T-cell (primary cell): ENCODE measurements around the gene LRRC27. TPM values are rescaled to one million over a fixed set of nuclear protein-coding genes. Genes with fewer than 3 reads are reported as not detected.

Source experiments
- ATAC-seq, 4 experiments: fragments of 200-7000 bp in 3 of 4; fragments of 150-1000 bp in 1 of 4; cut with Tn5 transposase; replicated peaks in 1 of 4; 1 replicate in 3 of 4; 2 replicates in 1 of 4; pipeline ENCODE4 v1.10.0; 2021; ENCODE audit warnings: moderate library complexity in 3 of 4, mild to moderate bottlenecking in 2 of 4, moderate number of reproducible peaks in 1 of 4
- CTCF ChIA-PET, 2 donors: fragments of 300-600 bp; sonication (Branson Sonifier 250); formaldehyde crosslinking; loops; one replicate each; lab custom pipeline; 2022; ENCODE audit warnings: antibody characterized with exemption in 2 of 2; lab: Charles Lee
- POLR2A ChIA-PET, 2 donors: fragments of 300-600 bp; sonication (Branson Sonifier 250); formaldehyde crosslinking; loops; one replicate each; lab custom pipeline; 2022; ENCODE audit warnings: antibody characterized with exemption in 2 of 2; lab: Charles Lee
- DNase-seq, 35 experiments: peaks; one replicate each; pipeline versions ENCODE4 v3.0.0 to v3.0.0-alpha.2; 2013 to 2023
- H3K27ac ChIP-seq: one replicate; pipeline ENCODE4 v1.5.1; 2013; ENCODE audit warnings: low read length
- H3K27me3 ChIP-seq, 2 experiments: replicated peaks in 1 of 2; 1 replicate in 1 of 2; 2 replicates in 1 of 2; pipeline versions ENCODE4 v1.6.1 to v1.7.0; 2013; ENCODE audit warnings: low read length in 1 of 2, mixed read lengths in 1 of 2; ENCODE audit not compliant: control insufficient read depth in 2 of 2, insufficient read depth in 2 of 2; ENCODE audit errors: extremely low read depth in 1 of 2
- H3K36me3 ChIP-seq, 2 donors: 1 replicate in 1 of 2; 2 replicates in 1 of 2; pipeline versions ENCODE4 v1.6.1 to v1.7.0; 2013; ENCODE audit warnings: low read length in 1 of 2; ENCODE audit not compliant: control insufficient read depth in 2 of 2, insufficient read depth in 1 of 2; ENCODE audit errors: extremely low read depth in 1 of 2
- H3K4me1 ChIP-seq, 2 experiments: 1 replicate in 1 of 2; 2 replicates in 1 of 2; pipeline versions ENCODE4 v1.6.1 to v1.7.0; 2013; ENCODE audit warnings: low read length in 2 of 2, mixed read lengths in 1 of 2; ENCODE audit not compliant: insufficient read depth in 2 of 2, control insufficient read depth in 1 of 2; ENCODE audit errors: extremely low read depth in 1 of 2
- H3K4me3 ChIP-seq, 2 donors: 1 replicate in 1 of 2; 2 replicates in 1 of 2; pipeline versions ENCODE4 v1.5.1 to v1.7.0; 2013; ENCODE audit warnings: mild to moderate bottlenecking in 2 of 2, low read length in 1 of 2, moderate library complexity in 1 of 2; ENCODE audit not compliant: control insufficient read depth in 1 of 2; ENCODE audit errors: extremely low read depth in 1 of 2
- H3K9me3 ChIP-seq: 2 replicates; pipeline ENCODE4 v1.7.0; 2013
- H3K27ac Mint-ChIP-seq, 2 donors: one replicate each; pipeline ENCODE4 v1.8.0; 2020 to 2021; ENCODE audit warnings: mild to moderate bottlenecking in 2 of 2, mixed read lengths in 2 of 2
- H3K27me3 Mint-ChIP-seq, 2 donors: one replicate each; pipeline ENCODE4 v1.8.0; 2021 to 2022; ENCODE audit warnings: mixed read lengths in 2 of 2
- H3K36me3 Mint-ChIP-seq: one replicate; pipeline ENCODE4 v1.8.0; 2021; ENCODE audit warnings: mixed read lengths
- H3K4me1 Mint-ChIP-seq, 3 donors: one replicate each; pipeline ENCODE4 v1.8.0; 2020 to 2022; ENCODE audit warnings: mixed read lengths in 3 of 3, mild to moderate bottlenecking in 1 of 3
- H3K4me3 Mint-ChIP-seq, 3 donors: one replicate each; pipeline ENCODE4 v1.8.0; 2020 to 2022; ENCODE audit warnings: mild to moderate bottlenecking in 3 of 3, mixed read lengths in 3 of 3, moderate library complexity in 3 of 3
- H3K9me3 Mint-ChIP-seq, 3 donors: one replicate each; pipeline ENCODE4 v1.8.0; 2020 to 2022; ENCODE audit warnings: mixed read lengths in 3 of 3
- WGBS: methylation state at CpG from one replicate; pipeline ENCODE4 v1.1.5; 2013; ENCODE audit warnings: missing lambda C conversion rate; ENCODE audit not compliant: insufficient coverage; 5-methylcytosine and 5-hydroxymethylcytosine counted together
- total RNA-seq, 35 experiments: library from RNA in 6 of 35; stranded (reverse) in 6 of 35; fragments of 120-200 nt in 1 of 35; gene quantifications; one replicate each; pipeline versions ENCODE4 v1.2.1 to v1.2.4 and lab custom pipeline; 2013 to 2026

LRRC27 gene
- total RNA-seq, 5 donors from 2014 or later (not counting 1 experiment from before 2014, with no cell fraction given) = 3.1 to 7.8 (median 7.0) TPM

DNA sequence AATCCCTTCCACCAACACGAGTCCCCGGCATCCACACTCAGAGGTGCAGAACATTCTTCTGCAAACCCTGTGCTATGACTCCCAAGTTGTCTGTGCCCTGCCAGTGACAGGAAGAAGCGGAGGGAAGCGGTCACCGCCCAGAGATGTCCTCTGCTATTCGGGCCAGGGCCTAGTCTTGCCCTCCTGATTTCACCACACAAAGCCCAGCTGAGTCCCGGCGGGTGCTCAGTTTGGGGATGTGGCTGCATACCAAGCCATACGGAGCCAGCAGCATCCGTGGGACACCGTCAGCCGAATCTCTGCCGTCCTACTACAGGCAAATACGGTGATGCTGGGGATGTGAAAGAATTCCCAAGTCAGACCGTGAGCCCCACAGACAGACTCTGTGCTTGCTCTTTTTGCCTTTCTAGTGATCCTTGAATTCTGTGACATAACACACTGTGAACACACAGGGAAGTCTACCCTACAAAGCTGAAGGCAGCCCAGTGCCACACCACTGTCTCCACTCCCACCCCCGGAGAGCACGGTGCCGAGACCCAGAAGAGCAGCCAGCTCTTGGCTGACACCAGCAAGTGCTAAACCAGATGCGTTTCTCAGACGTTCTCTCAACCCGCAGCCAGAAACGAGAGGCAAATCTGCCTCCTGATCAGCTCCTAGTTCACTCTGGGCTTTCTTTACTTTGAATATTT lies 26.2 kb upstream of the LRRC27 start:
- WGBS = 95% methylated on average over 18 of the region's 22 CpGs
- no peaks in the 10 kb centered on the region for H3K36me3 ChIP-seq
- H3K27me3 ChIP-seq = peaks cover 0 to 30% of the 10 kb centered on the region in 2 experiments
- H3K9me3 ChIP-seq = no peaks in the 10 kb centered on the region
- no peaks in the 10 kb centered on the region for H3K9me3 Mint-ChIP-seq
- DNase-seq (no peak), ATAC-seq (no peak)
- H3K27me3 Mint-ChIP-seq = peaks cover 0 to 5% of the 10 kb centered on the region in 2 donors
- ChIA-PET CTCF (no interaction called here), POLR2A (no interaction called here)
- H3K4me1 Mint-ChIP-seq = peaks cover 8 to 14% (median 13%) of the 10 kb centered on the region in 3 donors
- no peak overlapping the region for H3K27ac ChIP-seq
- H3K4me1 ChIP-seq = peaks cover 2 to 12% of the 10 kb centered on the region in 2 experiments
- H3K4me3 Mint-ChIP-seq = peak overlapping the region; percentile 67 to 90 (median 83)
- H3K27ac Mint-ChIP-seq = no peak overlapping the region
- H3K36me3 Mint-ChIP-seq = no peaks in the 10 kb centered on the region
- H3K4me3 ChIP-seq = no peak overlapping the region

DNA sequence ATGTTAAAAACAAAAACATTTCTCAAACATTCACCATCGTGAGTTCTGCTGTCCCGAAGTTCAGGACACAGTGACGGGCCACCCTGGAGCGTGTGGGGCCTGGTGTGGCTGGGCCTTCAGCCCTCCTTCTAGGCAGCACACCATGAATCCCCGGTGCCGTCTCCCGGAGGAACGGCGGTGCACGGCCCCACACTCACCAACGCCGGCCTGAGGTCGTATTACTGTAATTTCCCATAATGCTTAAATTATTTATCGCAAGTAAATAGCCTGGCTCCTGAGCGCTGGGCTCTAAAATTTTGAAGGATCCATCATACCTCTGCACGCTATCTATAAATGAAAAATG lies 25.7 kb upstream of the LRRC27 start:
- Mint-ChIP-seq H3K27me3 (peaks cover 0 to 5% of the 10 kb centered on the region in 2 donors), H3K36me3 (no peaks in the 10 kb centered on the region), H3K9me3 (no peaks in the 10 kb centered on the region), H3K4me3 (peak overlapping the region; percentile 83 to 90 (median 89)), H3K27ac (no peak overlapping the region), H3K4me1 (peaks cover 8 to 14% (median 13%) of the 10 kb centered on the region in 3 donors)
- ATAC-seq (no peak), DNase-seq (no peak)
- peaks cover 2 to 12% of the 10 kb centered on the region in 2 experiments for H3K4me1 ChIP-seq
- ChIA-PET POLR2A (no interaction called here), CTCF (no interaction called here)
- H3K36me3 ChIP-seq = no peaks in the 10 kb centered on the region
- no peaks in the 10 kb centered on the region for H3K9me3 ChIP-seq
- peaks cover 0 to 35% of the 10 kb centered on the region in 2 experiments for H3K27me3 ChIP-seq
- peak overlapping the region in 1 of 2 donors; percentile 58 for H3K4me3 ChIP-seq
- 98% methylated on average over 10 of the region's 16 CpGs for whole genome bisulfite sequencing
- no peak overlapping the region for H3K27ac ChIP-seq

DNA sequence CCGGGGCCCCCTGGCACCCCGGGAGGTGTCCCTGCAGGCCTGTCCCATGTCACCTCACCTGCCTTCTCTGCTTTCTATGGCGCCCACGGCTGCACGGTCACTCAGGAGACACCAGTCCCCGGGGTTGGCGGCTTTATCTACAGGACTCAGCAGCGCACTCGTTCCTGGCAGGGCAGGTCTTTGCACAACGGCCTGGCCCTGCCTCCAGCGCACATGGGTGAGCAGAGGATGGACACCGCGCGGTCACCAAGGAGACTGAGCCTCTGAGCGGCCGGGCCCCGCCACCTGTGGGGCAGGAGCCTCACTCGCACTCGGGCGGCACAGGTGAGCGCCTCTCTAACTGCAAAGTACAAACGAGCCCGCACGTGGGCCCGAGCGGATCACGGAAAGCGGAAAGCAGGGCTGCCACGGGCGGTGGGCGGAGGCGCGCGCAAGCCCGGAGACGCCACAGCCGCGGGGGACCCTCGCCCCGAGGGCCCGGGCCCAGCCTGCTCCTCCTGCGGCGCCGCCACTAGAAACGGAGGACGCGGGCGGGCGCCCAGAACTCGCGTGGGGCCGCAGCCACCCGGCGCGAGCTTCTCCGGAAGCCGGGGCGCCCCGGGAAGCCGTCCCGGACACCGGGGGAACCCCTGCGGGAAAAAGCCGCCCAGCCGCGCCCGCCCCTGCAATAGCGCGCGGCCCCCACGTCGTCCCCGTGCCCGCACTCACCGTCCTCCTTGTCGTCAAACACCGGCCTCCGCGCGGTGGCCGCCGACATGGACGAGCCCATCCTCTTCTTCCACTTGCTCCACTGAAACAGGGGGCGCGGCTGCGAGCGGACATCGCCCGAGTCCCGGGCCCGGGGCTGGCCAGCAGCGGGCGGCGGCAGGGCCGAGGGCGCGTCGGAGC lies 24.9 kb upstream of the LRRC27 start:
- Histone ChIP-seq H3K27ac (no peak overlapping the region), H3K9me3 (no peaks in the 10 kb centered on the region), H3K4me1 (peaks cover 2 to 12% of the 10 kb centered on the region in 2 experiments), H3K4me3 (peak overlapping the region; percentile 47 to 58), H3K36me3 (no peaks in the 10 kb centered on the region), H3K27me3 (peaks cover 0 to 36% of the 10 kb centered on the region in 2 experiments)
- WGBS = 5% methylated on average over 97 of the region's 98 CpGs
- Mint-ChIP-seq H3K9me3 (no peaks in the 10 kb centered on the region), H3K27ac (peak overlapping the region in 1 of 2 donors; percentile 1), H3K4me3 (peak overlapping the region; percentile 83 to 90 (median 89)), H3K4me1 (peaks cover 8 to 14% (median 13%) of the 10 kb centered on the region in 3 donors), H3K27me3 (peaks cover 0 to 5% of the 10 kb centered on the region in 2 donors), H3K36me3 (no peaks in the 10 kb centered on the region)
- ATAC-seq (peak; percentile 8 to 15 (median 10)), DNase-seq (peak in 31 of 35 experiments; percentile 7 to 54 (median 34))
- POLR2A ChIA-PET = no interaction called here
- CTCF ChIA-PET = interaction anchor here in 1 of 2 donors (0.9 kb wide), 1 partner anchor 136 kb away, joined by 5 read pairs; no protein-coding TSS in a partner anchor

DNA sequence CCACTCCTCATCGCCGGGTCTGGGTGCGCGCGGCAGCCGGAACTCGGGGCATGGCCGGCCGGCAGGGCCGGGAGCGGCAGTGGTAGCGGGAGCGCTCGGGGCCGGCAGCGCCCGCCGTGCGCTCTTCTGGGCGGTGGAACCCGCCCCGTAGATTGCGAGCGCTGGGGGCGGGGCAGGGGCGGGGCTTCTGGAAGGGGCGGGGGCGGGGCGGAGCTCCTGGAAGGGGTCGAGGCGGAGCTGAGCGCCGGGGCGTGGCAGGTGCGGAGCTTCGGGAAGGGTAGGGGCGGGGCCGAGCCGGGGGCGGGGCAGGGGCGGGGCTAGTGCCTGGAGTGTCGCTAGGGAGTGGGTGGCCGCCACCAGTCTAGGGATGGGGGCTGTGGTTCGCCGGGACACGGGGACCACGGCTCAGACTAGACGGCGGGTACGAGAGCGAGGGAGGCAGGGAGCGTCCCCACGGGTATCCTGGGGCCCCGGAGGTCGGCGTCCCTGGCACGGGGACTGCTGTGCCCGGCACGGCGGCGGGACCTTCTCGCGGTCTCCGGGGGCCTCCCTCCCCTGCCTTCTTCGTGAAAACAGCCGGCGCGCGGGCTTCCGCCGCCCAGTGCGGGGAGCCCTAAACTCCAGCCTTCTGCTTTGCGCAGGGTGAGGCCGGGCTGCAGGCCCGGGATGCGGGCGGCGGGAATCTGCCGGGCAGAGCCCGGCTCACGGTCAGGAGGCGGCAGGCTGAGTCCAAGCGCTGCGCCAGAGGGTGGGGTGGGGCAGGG lies 24.0 kb upstream of the LRRC27 start, which contains the start of gene STK32C:
STK32C (minus strand) TSS at position 128 of the 764 bp plus-strand sequence; CDS start at position 11, 117 bp downstream.
- Histone ChIP-seq H3K27ac (no peak within 1 kb of the TSS), H3K4me3 (peak within 1 kb of the TSS; percentile 64 to 70), H3K36me3 (no peaks in the 10 kb centered on the region), H3K9me3 (no peaks in the 10 kb centered on the region), H3K27me3 (peaks cover 0 to 36% of the 10 kb centered on the region in 2 experiments), H3K4me1 (peaks cover 2 to 12% of the 10 kb centered on the region in 2 experiments)
- ATAC-seq = peak; percentile 75 to 90 (median 86)
- ChIA-PET POLR2A (interaction anchor here (0.5 to 0.7 kb wide), 3 partner anchors 14 to 30 kb away, joined by 3 to 4 read pairs (median 3); no protein-coding TSS in a partner anchor), CTCF (interaction anchor here (0.6 to 0.9 kb wide), 2 partner anchors 23 to 135 kb away, joined by 4 to 5 read pairs; no protein-coding TSS in a partner anchor)
- Mint-ChIP-seq H3K27ac (peak within 1 kb of the TSS; percentile 1 to 55), H3K27me3 (peaks cover 0 to 5% of the 10 kb centered on the region in 2 donors), H3K9me3 (no peaks in the 10 kb centered on the region), H3K36me3 (no peaks in the 10 kb centered on the region), H3K4me3 (peak within 1 kb of the TSS; percentile 83 to 90 (median 89)), H3K4me1 (peaks cover 8 to 14% (median 13%) of the 10 kb centered on the region in 3 donors)
- peak; percentile 71 to 94 (median 86) for DNase-seq
- WGBS = under 1% methylated on average over 68 of the region's 84 CpGs

DNA sequence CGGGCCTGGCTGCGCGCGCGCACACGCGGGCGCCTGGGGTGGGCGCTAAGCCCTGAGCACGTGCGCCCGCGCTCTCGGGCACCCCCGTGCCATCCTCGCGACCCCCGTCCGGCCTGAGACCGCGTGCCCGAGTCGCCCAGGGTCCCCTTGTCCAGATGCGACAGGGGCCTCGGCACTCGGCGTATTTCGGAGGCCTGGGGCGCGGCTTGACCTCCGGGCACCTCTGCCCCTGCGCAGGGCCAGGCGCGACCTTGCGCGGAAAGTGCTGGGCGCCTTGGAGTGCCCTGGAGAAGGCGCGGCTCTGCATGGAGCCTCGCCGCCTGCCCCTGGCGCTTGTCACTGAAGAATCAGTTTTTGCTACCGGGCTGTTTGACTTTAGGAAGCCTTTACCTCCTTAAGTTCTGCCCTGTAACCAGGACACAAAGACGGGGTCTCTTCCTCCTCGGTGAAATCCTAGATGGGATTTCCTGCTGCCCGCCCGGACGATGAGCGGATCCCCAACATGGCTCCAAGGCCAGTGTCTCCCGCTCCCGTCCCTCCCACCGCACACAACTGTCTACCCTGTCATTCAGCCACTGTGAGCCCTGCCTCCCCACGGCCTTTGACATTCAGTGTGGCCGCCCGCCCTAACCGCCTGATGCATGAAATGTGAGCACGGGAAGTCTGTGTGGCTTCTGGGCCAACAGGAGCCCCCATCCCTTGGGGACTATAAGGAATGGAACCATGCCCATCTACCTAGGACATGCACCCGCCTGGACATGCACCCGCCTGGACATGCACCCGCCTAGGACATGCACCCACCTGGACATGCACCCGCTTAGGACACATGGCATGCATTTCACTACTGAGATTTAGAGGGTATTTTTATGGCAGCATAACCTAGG lies 23.2 kb upstream of the LRRC27 start:
- ATAC-seq (no peak), DNase-seq (peak in 2 of 35 experiments; percentile 13 to 26)
- peaks cover 2 to 12% of the 10 kb centered on the region in 2 experiments for H3K4me1 ChIP-seq
- ChIA-PET CTCF (no interaction called here), POLR2A (no interaction called here)
- peaks cover 0 to 42% of the 10 kb centered on the region in 2 experiments for H3K27me3 ChIP-seq
- WGBS = 23% methylated on average over 54 of the region's 61 CpGs
- H3K27ac ChIP-seq = no peak overlapping the region
- H3K4me3 ChIP-seq = peak overlapping the region; percentile 48 to 70
- no peaks in the 10 kb centered on the region for H3K36me3 ChIP-seq
- peak overlapping the region; percentile 70 to 90 (median 79) for H3K4me3 Mint-ChIP-seq
- H3K9me3 ChIP-seq = no peaks in the 10 kb centered on the region
- no peaks in the 10 kb centered on the region for H3K36me3 Mint-ChIP-seq
- peaks cover 0 to 5% of the 10 kb centered on the region in 2 donors for H3K27me3 Mint-ChIP-seq
- no peaks in the 10 kb centered on the region for H3K9me3 Mint-ChIP-seq
- H3K4me1 Mint-ChIP-seq = peaks cover 8 to 14% (median 13%) of the 10 kb centered on the region in 3 donors
- H3K27ac Mint-ChIP-seq = no peak overlapping the region
